GM11168 (cell line): ENCODE measurements around the gene ATP2B3.

ENCODE experiments used
- in situ Hi-C: fragments of 300-500 bp; cut with MboI; formaldehyde crosslinking; loops from one replicate; pipeline ENCODE4 v1.12.0; 2022; ENCODE audit warnings: low sequenced_read_pairs; ENCODE audit not compliant: unreplicated experiment

The ATP2B3 gene

GRCh38 chrX:153561337-153561736, 43.9 kb downstream of the ATP2B3 start:
- in situ Hi-C loops = no loop called here

GRCh38 chrX:153562546-153562945, 45.1 kb downstream of the ATP2B3 start:
- in situ Hi-C loops = no loop called here

DNA sequence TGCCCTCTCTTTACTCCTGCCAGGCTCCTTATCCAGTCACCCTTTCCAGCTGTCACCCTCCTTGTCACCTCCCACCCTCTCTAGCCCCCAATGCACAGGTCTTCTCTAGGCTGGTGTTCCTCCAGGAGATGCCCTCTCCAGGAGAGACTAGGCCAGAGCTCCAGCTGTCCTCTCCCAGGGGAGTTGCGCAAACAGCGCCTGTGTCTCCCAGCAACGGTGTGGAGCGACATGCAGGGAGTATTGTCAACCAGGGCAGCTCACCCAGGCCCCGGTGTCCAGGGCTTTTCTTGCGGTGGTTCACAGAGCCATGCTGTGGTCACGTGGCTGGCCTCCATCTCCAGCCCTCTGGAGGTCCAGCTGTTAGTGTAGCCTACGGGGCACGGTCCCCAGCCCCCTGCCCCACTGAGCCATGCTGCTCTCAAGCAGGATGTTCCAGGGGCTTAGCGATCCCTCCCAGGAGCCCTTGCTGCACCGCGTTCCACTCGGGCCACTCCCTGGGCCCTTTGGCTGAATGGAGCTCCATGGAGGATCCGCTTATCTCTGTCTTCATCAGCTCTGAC, 46.7 kb downstream of the ATP2B3 start:
- in situ Hi-C loops = no loop called here

- in situ Hi-C loops = no loop called here
Observed at GRCh38 chrX:153565996-153566580, 48.6 kb downstream of the ATP2B3 start.

DNA sequence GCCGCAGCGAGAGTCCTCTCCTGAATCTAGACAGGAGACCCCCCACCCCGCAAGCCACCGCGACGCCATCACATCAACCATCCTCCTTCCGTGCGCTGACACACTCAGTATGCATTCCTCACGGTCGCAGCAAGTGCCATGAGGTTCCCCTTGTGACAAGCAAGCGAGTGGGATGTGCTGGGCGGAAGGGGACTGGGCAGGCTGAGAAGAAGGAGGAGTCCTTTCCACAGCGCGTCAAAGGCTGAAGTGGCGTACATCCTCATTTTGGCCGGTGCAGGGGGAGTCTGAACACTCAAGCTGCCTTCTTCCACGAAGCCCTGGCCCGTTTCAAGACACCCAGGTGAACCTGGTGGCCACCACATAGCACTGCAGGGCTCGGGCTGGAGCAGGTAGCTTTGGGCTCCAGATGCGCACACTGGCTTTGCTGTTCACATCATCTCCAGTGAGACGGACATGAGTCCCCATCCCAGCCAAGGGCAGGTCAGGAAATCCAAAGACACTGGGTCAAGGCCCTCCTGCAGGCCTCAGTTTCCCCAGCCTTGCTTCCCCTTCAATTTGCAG, 51.1 kb downstream of the ATP2B3 start:
- in situ Hi-C loops = no loop called here

- in situ Hi-C loops = no loop called here
Observed at GRCh38 chrX:153569475-153569874, 52.0 kb downstream of the ATP2B3 start.

DNA sequence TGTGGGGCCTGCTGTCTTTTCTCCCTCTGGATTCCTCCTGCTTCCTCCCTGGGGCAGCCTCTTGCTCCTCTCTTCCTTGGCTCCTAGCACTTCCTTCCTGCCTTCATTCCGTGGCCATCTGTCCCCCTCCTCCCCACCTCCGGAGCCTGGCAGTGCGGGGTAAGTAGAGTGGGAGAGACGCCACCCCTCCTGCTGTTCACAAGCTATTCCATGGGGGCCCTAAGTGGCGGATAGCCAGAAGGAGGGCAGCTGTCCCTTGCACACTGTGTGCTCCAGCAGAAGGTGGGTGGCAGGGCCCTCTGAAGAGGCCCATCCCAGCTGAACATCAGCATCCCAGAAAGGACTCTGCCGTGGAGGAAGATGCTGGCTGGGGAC, 54.1 kb downstream of the ATP2B3 start:
- in situ Hi-C loops = no loop called here

GRCh38 chrX:153572601-153573000, 55.2 kb downstream of the ATP2B3 start:
- in situ Hi-C loops = no loop called here

DNA sequence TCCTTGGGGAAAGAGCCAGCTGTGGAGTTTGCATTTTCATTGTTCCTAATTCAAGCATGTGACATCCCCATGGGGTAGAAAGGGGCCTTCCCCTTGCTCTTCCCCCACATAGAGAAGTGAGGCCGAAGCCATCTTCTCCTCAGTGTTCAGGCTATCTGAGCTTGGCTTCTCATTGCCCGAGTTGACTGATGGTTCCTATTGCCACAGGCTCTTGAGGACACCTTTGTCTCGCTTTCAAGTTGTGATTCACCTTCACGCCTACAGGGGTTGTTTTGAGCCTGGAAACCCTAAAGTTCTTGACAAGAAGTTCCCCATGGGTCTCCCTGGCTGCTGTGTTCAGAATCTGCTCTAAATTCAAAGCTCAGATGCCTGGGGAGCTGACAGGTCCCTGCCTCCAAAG, 56.5 kb downstream of the ATP2B3 start:
- in situ Hi-C loops = no loop called here

- in situ Hi-C loops = no loop called here
Observed at GRCh38 chrX:153576239-153576870, 58.9 kb downstream of the ATP2B3 start.

GRCh38 chrX:153576961-153577360, 59.5 kb downstream of the ATP2B3 start:
- in situ Hi-C loops = no loop called here

DNA sequence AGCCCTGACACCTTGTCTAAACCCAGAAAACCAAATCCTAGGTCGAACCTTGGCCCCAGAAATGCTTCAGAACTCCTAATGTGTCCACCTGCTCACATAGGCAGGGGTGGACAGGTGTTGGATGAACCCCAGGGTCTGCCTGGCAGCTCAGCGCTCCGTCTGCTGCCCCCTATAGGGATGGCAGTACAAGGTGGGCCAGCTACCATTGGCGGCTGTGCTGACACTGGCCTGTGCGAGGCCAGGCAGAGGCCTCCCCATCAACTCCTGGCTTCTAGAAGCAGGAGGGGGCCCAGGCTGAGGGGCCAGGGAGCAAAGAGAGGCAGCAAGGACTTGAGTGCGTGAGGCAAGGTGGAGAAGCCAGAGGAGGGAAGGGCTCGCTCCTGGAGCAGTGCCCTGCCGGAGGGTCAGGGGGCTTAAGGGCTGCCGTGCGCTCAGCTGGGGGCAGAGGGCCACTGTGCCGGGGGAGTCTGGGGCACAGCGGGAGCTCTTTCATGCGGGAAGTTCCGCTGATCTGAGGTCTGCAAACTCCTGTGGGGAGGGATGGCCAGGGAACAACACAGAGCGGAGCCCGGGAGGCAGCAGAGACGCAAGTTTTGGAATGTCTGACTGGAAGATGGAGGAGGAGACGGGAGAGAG, 60.9 kb downstream of the ATP2B3 start:
- in situ Hi-C loops = no loop called here

DNA sequence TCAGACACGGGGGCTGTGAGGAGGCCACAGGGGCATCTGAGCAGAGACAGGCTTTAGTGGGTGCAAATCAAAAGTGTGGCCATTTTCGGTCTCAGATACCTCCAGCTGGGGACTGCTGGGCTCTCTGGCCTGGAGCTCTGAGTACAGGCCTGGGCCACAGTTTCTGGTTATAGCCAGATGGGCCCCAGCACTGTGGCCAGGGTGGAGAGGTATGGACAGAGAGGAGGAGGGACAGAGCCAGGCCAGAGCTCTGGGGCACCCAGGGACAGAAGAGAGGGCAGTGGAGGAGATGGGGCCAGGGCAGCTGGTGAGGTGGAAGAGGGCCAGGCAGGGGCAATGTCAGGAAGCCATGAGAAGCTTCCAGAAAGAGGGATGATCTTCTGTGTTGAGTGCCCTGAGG, 61.4 kb downstream of the ATP2B3 start:
- in situ Hi-C loops = no loop called here

- in situ Hi-C loops = no loop called here
Observed at GRCh38 chrX:153580700-153581386, 63.4 kb downstream of the ATP2B3 start.

DNA sequence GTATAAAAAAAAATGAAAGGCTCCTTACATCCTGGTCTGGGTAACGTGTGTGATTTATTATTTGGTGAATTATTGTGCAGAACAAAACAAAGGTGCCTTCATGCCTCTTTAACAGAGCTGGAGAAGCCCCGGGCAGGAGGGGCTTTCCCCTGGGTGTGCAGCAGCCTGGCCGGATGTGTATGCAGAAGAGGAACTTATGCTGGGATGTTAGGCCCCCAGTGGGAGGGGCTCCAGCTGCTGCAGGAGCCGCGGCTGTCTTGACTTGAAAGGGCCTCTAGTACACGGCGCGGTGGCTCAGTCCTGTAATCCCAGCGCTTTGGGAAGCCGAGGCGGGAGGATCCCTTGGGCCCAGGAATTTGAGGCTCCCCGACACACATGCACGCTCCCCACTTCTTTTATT, 65.5 kb downstream of the ATP2B3 start:
- in situ Hi-C loops = no loop called here

GRCh38 chrX:153583433-153583832, 66.0 kb downstream of the ATP2B3 start:
- in situ Hi-C loops = no loop called here

GRCh38 chrX:153585827-153586226, 68.4 kb downstream of the ATP2B3 start:
- in situ Hi-C loops = no loop called here

GRCh38 chrX:153587342-153587741, 69.9 kb downstream of the ATP2B3 start:
- in situ Hi-C loops = no loop called here

DNA sequence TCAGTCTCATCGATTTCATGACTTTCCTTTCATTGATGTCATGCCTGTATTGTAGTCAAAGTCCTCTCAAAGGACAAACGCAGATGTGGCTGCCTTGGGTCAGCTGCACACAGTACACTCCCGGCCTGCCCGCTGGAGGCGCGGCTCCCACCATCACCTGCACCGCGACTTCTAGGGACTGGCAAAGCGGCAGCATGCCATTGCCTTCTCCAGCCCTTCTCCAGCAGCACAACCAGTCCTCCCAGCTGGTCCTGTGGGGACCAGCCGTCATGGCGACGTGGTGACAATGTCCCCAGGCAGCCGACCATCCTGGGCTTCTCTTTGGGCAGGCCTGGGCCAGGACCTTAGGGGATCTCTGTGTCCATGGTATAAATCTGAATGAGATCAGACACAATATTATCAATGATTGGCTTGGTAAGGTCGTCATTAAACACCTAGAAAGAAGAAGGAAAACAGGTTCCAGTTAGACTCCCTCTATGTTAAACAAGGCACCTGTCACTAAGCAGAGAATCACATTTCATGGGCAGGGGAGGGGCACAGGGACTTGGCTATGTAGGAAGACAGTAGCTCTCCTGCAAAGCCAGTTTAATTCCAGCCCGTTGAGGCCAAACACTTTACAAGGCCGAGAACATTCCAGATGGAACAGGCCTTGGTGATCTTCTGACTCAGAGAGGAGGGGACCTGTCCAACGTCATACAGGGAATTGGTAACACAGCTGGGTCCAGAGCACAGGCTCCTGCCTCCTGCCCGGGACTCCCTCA, 70.8 kb downstream of the ATP2B3 start:
- in situ Hi-C loops = no loop called here
